GM12878 (cell line): ENCODE measurements around the gene OR10S1. TPM values are rescaled to one million over a fixed set of nuclear protein-coding genes. Genes with fewer than 3 reads are reported as not detected.

Source experiments
- ATAC-seq: fragments of 200-7000 bp; cut with Tn5 transposase; 3 replicates; pipeline ENCODE4 v1.9.1; 2020; ENCODE audit warnings: mild to moderate bottlenecking, moderate library complexity
- BruUV-seq: library from RNA; stranded (reverse); fragments of 400-500 nt; replicated peaks from 2 replicates; lab custom pipeline; 2021; lab: Mats Ljungman, UMichigan
- CTCF ChIA-PET: fragments of 300-600 bp; sonication (Branson Sonifier 250); formaldehyde crosslinking; extraction: SDS; loops from one replicate; lab custom pipeline; 2021; ENCODE audit warnings: inconsistent platforms; lab: Yijun Ruan, JAX
- POLR2A ChIA-PET: fragments of 350-600 bp; formaldehyde crosslinking; extraction: SDS; loops from one replicate; lab custom pipeline; 2021; ENCODE audit warnings: inconsistent platforms; lab: Charles Lee
- RAD21 ChIA-PET: fragments of 300-600 bp; sonication (Branson Sonifier 250); formaldehyde crosslinking; loops from one replicate; lab custom pipeline; 2023; ENCODE audit warnings: antibody characterized with exemption; ENCODE audit not compliant: unreplicated experiment; lab: Charles Lee
- SMC1A ChIA-PET: fragments of 300-600 bp; sonication (Branson Sonifier 250); formaldehyde crosslinking; loops from one replicate; lab custom pipeline; 2023; ENCODE audit not compliant: unreplicated experiment, uncharacterized antibody; lab: Charles Lee
- DNase-seq: peaks from one replicate; pipeline ENCODE4 v3.0.0-alpha.2; 2011; ENCODE audit warnings: low read depth, low spot score
- FAIRE-seq: peaks from 3 replicates; lab custom pipeline; 2011; peaks lifted over from hg19 to GRCh38; lab: Jason Lieb, UNC
- H2AFZ ChIP-seq: 2 replicates; pipeline ENCODE4 v1.6.0; 2011; ENCODE audit warnings: low read depth, low read length, control low read depth; ENCODE audit not compliant: control insufficient read depth
- H3K27ac ChIP-seq: 2 replicates; pipeline ENCODE4 v1.5.1; 2011; ENCODE audit warnings: control low read depth; ENCODE audit not compliant: control insufficient read depth, insufficient read depth
- H3K27me3 ChIP-seq, 2 experiments: replicated peaks in 1 of 2; 2 replicates each; pipeline versions ENCODE4 v1.6.0 to v1.6.1; 2011; ENCODE audit warnings: low read length in 1 of 2; ENCODE audit not compliant: control insufficient read depth in 2 of 2, insufficient read depth in 2 of 2
- H3K36me3 ChIP-seq, 2 experiments: 2 replicates each; pipeline ENCODE4 v1.5.1; 2011; ENCODE audit warnings: low read length in 1 of 2; ENCODE audit not compliant: control insufficient read depth in 2 of 2, insufficient read depth in 2 of 2
- H3K4me1 ChIP-seq: 2 replicates; pipeline ENCODE4 v1.6.1; 2011; ENCODE audit warnings: mild to moderate bottlenecking, low read length, moderate library complexity, mixed read lengths; ENCODE audit not compliant: control insufficient read depth, insufficient read depth
- H3K4me2 ChIP-seq: 2 replicates; pipeline ENCODE4 v1.6.0; 2011; ENCODE audit warnings: control low read depth; ENCODE audit not compliant: control insufficient read depth, insufficient read depth
- H3K4me3 ChIP-seq: fragments of 200-600 bp; sonication (generic); 2 replicates; pipeline ENCODE4 v1.5.1; 2016
- H3K79me2 ChIP-seq: 2 replicates; pipeline ENCODE4 v1.6.0; 2011; ENCODE audit warnings: low read length; ENCODE audit not compliant: control insufficient read depth, insufficient read depth
- H3K9ac ChIP-seq: 2 replicates; pipeline ENCODE4 v1.8.0; 2011; ENCODE audit warnings: low read length, control low read depth, mixed read lengths; ENCODE audit not compliant: control insufficient read depth, insufficient read depth
- H3K9me3 ChIP-seq: replicated peaks from 3 replicates; pipeline ENCODE4 v1.5.1; 2011; ENCODE audit warnings: mild to moderate bottlenecking, low read length; ENCODE audit not compliant: control insufficient read depth, insufficient read depth
- H4K20me1 ChIP-seq: 2 replicates; pipeline ENCODE4 v1.6.0; 2011; ENCODE audit not compliant: control insufficient read depth, insufficient read depth
- NFYA ChIP-seq: IDR thresholded peaks from 2 replicates; pipeline ENCODE4 v1.6.1; 2011; ENCODE audit warnings: low read depth, mild to moderate bottlenecking, low read length, improper control_type of control experiment, borderline replicate concordance
- POU2F2 ChIP-seq: IDR thresholded peaks from 3 replicates; pipeline ENCODE4 v1.6.1; 2011; ENCODE audit warnings: low read depth, mild to moderate bottlenecking, low read length, borderline replicate concordance
- WGBS: methylation state at CpG from one replicate; pipeline ENCODE4 v1.1.6; 2016; ENCODE audit warnings: low lambda C conversion rate; ENCODE audit not compliant: insufficient replicate concordance, insufficient coverage; ENCODE audit errors: missing lambda C conversion rate; 5-methylcytosine and 5-hydroxymethylcytosine counted together
- in situ Hi-C: fragments of 300-500 bp; cut with MboI; formaldehyde crosslinking; loops from 9 replicates; pipeline ENCODE4 v1.14.3; 2018; ENCODE audit warnings: mixed read lengths
- intact Hi-C: fragments of 100-400 bp; cut with micrococcal nuclease; formaldehyde crosslinking; loops from one replicate; pipeline ENCODE4 v1.14.2; 2022; ENCODE audit not compliant: unreplicated experiment
- polyA plus RNA-seq, 11 experiments: library from polyadenylated mRNA; depleted of rRNA in 4 of 11; unstranded in 6 of 11; stranded (reverse) in 5 of 11; fragments of >200 nt; fragmentation: Nextera tagmentation in 4 of 11; fragmentation: Illumina TruSeq in 1 of 11; extraction: Ambion mirVana in 4 of 11; extraction: Trizol in 1 of 11; gene quantifications; 1 replicate in 1 of 11; 2 replicates in 10 of 11; pipeline versions ENCODE4 v1.2.1 to v1.2.3, GENCODE V29; 2011 to 2016; ENCODE audit warnings: inconsistent platforms in 2 of 11, missing spikeins in 2 of 11, low read depth in 1 of 11
- total RNA-seq, 4 experiments: library from RNA; depleted of rRNA in 3 of 4; stranded (reverse); fragments of >200 nt in 3 of 4; fragmentation: Illumina TruSeq in 1 of 4; extraction: Trizol in 1 of 4; gene quantifications; 2 replicates each; pipeline versions ENCODE4 v1.2.1 to v1.2.3, GENCODE V29; 2013 to 2021
- TF ChIP-seq, protein P1 (sequence below): fragments of 450-650 bp; IDR thresholded peaks from 2 replicates; pipeline ENCODE4 v1.6.1; 2017; ENCODE audit warnings: mild to moderate bottlenecking, low read depth, inconsistent platforms; ENCODE audit not compliant: poor library complexity, severe bottlenecking
- TF ChIP-seq, protein P2 (sequence below): fragments of 450-650 bp; IDR thresholded peaks from 2 replicates; pipeline ENCODE4 v1.6.1; 2014; ENCODE audit warnings: mild to moderate bottlenecking

Gene OR10S1
- total and polyA plus RNA-seq, 10 of the 15 experiments (the other 5 are each of a cell fraction or from before 2014, with no cell fraction given): not detected

DNA sequence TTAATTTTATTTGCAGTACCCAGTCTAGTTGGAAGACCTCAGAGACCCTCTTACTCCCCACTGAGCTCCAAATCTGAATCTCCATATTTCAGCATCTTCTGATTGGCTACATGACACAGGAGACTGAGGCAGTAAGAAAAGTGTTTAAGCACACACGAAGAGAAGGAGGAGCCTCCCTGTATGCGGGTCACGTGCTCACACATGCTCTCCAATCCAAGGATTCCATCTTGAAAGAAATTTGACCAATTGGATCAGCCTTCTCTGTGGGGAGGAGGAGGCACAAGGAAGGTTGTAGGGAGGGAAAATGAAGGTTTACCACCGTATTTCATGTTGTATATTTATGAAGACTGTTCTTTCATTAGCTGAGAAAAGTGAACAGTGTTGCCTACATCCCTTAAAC, 35.2 kb downstream of the OR10S1 start:
- no peak overlapping the region for H3K4me3 ChIP-seq
- ATAC-seq: no peak
- H3K9me3 ChIP-seq: no peaks in the 10 kb centered on the region
- intact Hi-C loops (no loop called here), in situ Hi-C loops (no loop called here)
- no peak for FAIRE-seq
- no peak overlapping the region for H3K9ac ChIP-seq
- no peaks in the 10 kb centered on the region for H3K79me2 ChIP-seq
- ChIA-PET POLR2A (no interaction called here), RAD21 (no interaction called here), CTCF (no interaction called here), SMC1A (no interaction called here)
- no peaks in the 10 kb centered on the region for H3K36me3 ChIP-seq
- no peaks in the 10 kb centered on the region for H3K4me1 ChIP-seq
- no peak overlapping the region for H3K4me2 ChIP-seq
- no peaks in the 10 kb centered on the region; a peak in 1 of 4 replicates for H3K27me3 ChIP-seq
- H2AFZ ChIP-seq: no peak overlapping the region
- H3K27ac ChIP-seq: no peak overlapping the region
- no TSS peak for BruUV-seq
- DNase-seq: no peak
- TF ChIP-seq, protein P1, sequence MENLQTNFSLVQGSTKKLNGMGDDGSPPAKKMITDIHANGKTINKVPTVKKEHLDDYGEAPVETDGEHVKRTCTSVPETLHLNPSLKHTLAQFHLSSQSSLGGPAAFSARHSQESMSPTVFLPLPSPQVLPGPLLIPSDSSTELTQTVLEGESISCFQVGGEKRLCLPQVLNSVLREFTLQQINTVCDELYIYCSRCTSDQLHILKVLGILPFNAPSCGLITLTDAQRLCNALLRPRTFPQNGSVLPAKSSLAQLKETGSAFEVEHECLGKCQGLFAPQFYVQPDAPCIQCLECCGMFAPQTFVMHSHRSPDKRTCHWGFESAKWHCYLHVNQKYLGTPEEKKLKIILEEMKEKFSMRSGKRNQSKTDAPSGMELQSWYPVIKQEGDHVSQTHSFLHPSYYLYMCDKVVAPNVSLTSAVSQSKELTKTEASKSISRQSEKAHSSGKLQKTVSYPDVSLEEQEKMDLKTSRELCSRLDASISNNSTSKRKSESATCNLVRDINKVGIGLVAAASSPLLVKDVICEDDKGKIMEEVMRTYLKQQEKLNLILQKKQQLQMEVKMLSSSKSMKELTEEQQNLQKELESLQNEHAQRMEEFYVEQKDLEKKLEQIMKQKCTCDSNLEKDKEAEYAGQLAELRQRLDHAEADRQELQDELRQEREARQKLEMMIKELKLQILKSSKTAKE: no peak
- TF ChIP-seq, protein P2, sequence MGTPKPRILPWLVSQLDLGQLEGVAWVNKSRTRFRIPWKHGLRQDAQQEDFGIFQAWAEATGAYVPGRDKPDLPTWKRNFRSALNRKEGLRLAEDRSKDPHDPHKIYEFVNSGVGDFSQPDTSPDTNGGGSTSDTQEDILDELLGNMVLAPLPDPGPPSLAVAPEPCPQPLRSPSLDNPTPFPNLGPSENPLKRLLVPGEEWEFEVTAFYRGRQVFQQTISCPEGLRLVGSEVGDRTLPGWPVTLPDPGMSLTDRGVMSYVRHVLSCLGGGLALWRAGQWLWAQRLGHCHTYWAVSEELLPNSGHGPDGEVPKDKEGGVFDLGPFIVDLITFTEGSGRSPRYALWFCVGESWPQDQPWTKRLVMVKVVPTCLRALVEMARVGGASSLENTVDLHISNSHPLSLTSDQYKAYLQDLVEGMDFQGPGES: no peak
- TF ChIP-seq NFYA (no peak), POU2F2 (no peak)
- 2% methylated on average over 4 of the region's 4 CpGs for WGBS
- no peaks in the 10 kb centered on the region for H4K20me1 ChIP-seq
